Activated T-helper 1 cell treated with anti-CD3 and anti-CD28 coated beads, Interleukin-12 subunit alpha, Interleukin-12 subunit beta, Interleukin-2, Interleukin-4 antibody, amounts not matched to agents 30 ng/mL and 10 ng/mL and 1 ng/mL, durations not matched to agents 14 hours and 24 hours and 36 hours (primary cell): ENCODE measurements around the gene LCK. TPM values are rescaled to one million over a fixed set of nuclear protein-coding genes. Genes with fewer than 3 reads are reported as not detected.
"Not testable (repeated sequence)": the region's sequence is repeated elsewhere in the genome, so short reads cannot be mapped to it uniquely, and the experiment has no call there.

ENCODE experiments used
- DNase-seq: peaks from one replicate; pipeline ENCODE4 v3.0.0; 2021; ENCODE audit warnings: low spot score
- H3K27ac Mint-ChIP-seq: one replicate; pipeline ENCODE4 v1.8.0; 2021; ENCODE audit warnings: mild to moderate bottlenecking, mixed read lengths
- H3K27me3 Mint-ChIP-seq: one replicate; pipeline ENCODE4 v1.8.0; 2022; ENCODE audit warnings: mild to moderate bottlenecking, moderate library complexity, mixed read lengths; ENCODE audit not compliant: insufficient read depth
- H3K36me3 Mint-ChIP-seq: one replicate; pipeline ENCODE4 v1.8.0; 2021; ENCODE audit warnings: low read depth, mixed read lengths
- H3K4me1 Mint-ChIP-seq: one replicate; pipeline ENCODE4 v1.8.0; 2021; ENCODE audit warnings: low read depth, mixed read lengths
- H3K4me3 Mint-ChIP-seq: one replicate; pipeline ENCODE4 v1.8.0; 2021; ENCODE audit warnings: mild to moderate bottlenecking, moderate library complexity, mixed read lengths
- H3K9me3 Mint-ChIP-seq: one replicate; pipeline ENCODE4 v1.8.0; 2021; ENCODE audit warnings: mixed read lengths
- intact Hi-C: fragments of 100-400 bp; cut with micrococcal nuclease; formaldehyde crosslinking; loops from one replicate; pipeline ENCODE4 v1.15.1; 2024
- total RNA-seq: library from RNA; stranded (reverse); gene quantifications from 2 replicates; pipeline ENCODE4 v1.2.3, GENCODE V29; 2022

Gene LCK
- total RNA-seq, 1 donor from 2014 or later, result 281 TPM

DNA sequence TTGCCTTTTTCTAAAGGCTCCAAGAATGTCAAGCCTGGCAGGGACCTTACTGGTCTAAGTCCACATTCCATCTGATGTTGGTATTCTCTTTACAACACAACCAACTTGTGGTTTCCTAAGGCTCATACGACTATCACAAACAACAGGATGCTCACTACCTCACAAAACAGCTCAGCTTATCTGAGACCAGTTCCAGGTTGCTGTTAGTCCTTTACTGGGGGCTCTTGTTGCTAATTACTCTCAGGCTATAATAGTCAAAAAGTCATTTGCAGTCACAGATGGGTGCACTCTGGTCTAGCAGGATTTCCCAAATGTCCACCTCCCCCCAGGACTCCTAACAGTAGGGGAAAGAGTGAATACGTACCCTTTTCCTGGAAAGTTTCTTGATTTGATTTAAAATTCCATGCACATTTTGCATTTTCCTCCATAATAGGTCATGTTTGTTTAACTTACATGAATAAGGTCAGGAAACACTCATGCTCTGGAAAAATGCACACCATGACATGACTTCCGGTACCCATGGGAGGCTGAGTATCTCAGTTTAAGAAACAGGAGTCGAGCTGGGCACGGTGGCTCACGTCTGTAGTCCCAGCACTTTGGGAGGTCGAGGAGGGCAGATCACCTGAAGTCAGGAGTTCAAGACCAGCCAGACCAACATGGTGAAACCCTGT lies 16.0 kb downstream of the LCK start:
- H3K27ac Mint-ChIP-seq, result peak overlapping the region; percentile 99
- no peak for DNase-seq
- no peaks in the 10 kb centered on the region for H3K9me3 Mint-ChIP-seq
- peaks cover 29% of the 10 kb centered on the region for H3K36me3 Mint-ChIP-seq
- H3K4me3 Mint-ChIP-seq, result peak overlapping the region; percentile 81
- H3K27me3 Mint-ChIP-seq, result no peaks in the 10 kb centered on the region
- H3K4me1 Mint-ChIP-seq, result peaks cover 48% of the 10 kb centered on the region
- intact Hi-C loops, result no loop called here

DNA sequence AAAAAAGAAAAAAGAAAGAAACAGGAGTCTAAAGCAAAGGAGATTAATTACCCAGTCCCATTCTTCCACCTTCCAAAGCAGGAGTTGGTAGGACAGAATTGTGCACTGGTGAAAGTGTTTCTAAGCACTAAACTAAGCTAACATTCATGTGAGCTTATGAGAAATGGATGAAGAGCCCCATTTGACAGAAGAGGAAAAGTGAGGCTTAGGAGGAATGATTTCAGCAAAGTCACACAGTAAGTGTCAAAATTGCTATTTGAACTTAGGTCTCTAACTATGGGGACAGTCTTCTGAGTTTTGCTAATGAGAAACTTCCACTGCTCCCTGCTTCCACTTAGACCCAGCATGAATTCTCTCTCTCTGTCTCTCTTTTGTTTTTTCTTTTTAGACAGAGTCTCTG lies 18.7 kb downstream of the LCK start:
- intact Hi-C loops, result loop anchor here (10.0 kb wide), 1 partner anchor 45 kb away; the partner anchor contains the start of genes EIF3I and TMEM234
- DNase-seq, result no peak

DNA sequence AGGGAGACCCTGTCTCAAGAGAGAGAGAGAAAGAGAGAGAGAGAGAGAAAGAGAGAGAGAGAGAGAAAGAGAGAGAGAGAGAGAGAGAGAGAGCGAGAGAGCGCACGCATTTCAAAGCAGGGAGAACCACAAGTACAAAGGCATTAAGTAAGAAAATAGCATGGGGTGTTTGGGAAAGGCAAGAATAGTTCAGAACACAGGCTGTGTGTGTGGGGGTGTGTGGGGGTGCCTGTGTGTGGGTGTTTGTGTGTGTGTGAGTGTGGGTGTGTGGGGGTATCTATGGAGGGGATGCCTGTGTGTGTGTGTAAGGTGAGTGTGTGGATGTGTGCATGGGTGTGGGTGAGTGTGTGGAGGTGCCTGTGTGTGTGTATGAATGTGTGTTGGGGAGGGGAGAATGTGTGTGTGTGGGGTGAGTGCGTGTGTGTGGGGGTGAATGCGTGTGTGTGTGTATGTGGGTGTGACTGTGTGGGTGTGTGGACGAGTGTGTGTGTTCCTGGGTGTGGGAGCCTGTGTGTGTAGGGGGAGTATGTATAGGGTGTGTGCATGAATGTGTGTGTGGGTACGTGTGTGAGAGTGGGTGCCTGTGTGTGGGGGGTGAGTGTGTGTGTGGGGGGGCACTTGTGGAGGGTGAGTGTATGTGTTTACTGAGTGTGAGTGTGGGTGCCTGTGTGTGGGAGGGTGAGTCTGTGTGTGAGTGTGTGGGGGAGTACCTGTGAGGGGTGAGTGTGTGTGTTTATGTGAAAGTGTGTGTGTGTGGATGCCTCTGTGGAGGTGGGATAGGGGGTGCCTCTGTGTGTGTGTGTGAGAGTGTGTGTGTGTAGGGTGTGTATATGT lies 21.7 kb downstream of the LCK start:
- intact Hi-C loops, result loop anchor here (1.0 to 10.0 kb wide), 3 partner anchors 18 to 48 kb away; partner anchors contain the start of genes EIF3I and TMEM234
- Mint-ChIP-seq H3K4me3 (peak overlapping the region; percentile 67), H3K27ac (peak overlapping the region; percentile 89), H3K4me1 (peaks cover 42% of the 10 kb centered on the region), H3K27me3 (no peaks in the 10 kb centered on the region), H3K9me3 (no peaks in the 10 kb centered on the region), H3K36me3 (peaks cover 44% of the 10 kb centered on the region)
- no peak for DNase-seq

More for the DNA sequence above, 18.7 kb downstream of the LCK start:
- Mint-ChIP-seq H3K4me3 (no peak overlapping the region), H3K27me3 (no peaks in the 10 kb centered on the region), H3K27ac (peak overlapping the region; percentile 40), H3K4me1 (peaks cover 57% of the 10 kb centered on the region), H3K9me3 (no peaks in the 10 kb centered on the region), H3K36me3 (peaks cover 37% of the 10 kb centered on the region)

DNA sequence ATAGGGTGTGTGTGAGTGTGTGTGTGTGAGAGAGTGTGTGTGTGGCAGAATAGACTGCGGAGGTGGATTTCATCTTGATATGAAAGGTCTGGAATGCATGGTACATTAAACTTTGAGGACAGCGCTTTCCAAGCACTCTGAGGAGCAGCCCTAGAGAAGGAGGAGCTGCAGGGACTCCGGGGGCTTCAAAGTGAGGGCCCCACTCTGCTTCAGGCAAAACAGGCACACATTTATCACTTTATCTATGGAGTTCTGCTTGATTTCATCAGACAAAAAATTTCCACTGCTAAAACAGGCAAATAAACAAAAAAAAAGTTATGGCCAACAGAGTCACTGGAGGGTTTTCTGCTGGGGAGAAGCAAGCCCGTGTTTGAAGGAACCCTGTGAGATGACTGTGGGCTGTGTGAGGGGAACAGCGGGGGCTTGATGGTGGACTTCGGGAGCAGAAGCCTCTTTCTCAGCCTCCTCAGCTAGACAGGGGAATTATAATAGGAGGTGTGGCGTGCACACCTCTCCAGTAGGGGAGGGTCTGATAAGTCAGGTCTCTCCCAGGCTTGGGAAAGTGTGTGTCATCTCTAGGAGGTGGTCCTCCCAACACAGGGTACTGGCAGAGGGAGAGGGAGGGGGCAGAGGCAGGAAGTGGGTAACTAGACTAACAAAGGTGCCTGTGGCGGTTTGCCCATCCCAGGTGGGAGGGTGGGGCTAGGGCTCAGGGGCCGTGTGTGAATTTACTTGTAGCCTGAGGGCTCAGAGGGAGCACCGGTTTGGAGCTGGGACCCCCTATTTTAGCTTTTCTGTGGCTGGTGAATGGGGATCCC lies 22.5 kb downstream of the LCK start:
- Mint-ChIP-seq H3K4me1 (peaks cover 42% of the 10 kb centered on the region), H3K36me3 (peaks cover 52% of the 10 kb centered on the region), H3K27ac (peak overlapping the region; percentile 89), H3K4me3 (peak overlapping the region; percentile 67), H3K27me3 (no peaks in the 10 kb centered on the region), H3K9me3 (no peaks in the 10 kb centered on the region)
- DNase-seq, result peak; percentile 57
- intact Hi-C loops, result loop anchor here (1.0 to 10.0 kb wide), 4 partner anchors 17 to 49 kb away; partner anchors contain the start of genes EIF3I and TMEM234

DNA sequence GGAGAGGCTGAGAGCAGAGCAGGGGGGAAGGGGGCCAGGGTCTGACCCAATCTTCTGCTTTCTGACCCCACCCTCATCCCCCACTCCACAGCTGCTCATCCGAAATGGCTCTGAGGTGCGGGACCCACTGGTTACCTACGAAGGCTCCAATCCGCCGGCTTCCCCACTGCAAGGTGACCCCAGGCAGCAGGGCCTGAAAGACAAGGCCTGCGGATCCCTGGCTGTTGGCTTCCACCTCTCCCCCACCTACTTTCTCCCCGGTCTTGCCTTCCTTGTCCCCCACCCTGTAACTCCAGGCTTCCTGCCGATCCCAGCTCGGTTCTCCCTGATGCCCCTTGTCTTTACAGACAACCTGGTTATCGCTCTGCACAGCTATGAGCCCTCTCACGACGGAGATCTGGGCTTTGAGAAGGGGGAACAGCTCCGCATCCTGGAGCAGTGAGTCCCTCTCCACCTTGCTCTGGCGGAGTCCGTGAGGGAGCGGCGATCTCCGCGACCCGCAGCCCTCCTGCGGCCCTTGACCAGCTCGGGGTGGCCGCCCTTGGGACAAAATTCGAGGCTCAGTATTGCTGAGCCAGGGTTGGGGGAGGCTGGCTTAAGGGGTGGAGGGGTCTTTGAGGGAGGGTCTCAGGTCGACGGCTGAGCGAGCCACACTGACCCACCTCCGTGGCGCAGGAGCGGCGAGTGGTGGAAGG lies 23.7 kb downstream of the LCK start:
- H3K36me3 Mint-ChIP-seq, result peaks cover 62% of the 10 kb centered on the region
- H3K27ac Mint-ChIP-seq, result peak overlapping the region; percentile 89
- peaks cover 42% of the 10 kb centered on the region for H3K4me1 Mint-ChIP-seq
- intact Hi-C loops, result loop anchor here (1.0 to 10.0 kb wide), 2 partner anchors 24 to 50 kb away; partner anchors contain the start of genes EIF3I and TMEM234
- no peaks in the 10 kb centered on the region for H3K27me3 Mint-ChIP-seq
- no peaks in the 10 kb centered on the region for H3K9me3 Mint-ChIP-seq
- no peak for DNase-seq
- H3K4me3 Mint-ChIP-seq, result no peak overlapping the region

DNA sequence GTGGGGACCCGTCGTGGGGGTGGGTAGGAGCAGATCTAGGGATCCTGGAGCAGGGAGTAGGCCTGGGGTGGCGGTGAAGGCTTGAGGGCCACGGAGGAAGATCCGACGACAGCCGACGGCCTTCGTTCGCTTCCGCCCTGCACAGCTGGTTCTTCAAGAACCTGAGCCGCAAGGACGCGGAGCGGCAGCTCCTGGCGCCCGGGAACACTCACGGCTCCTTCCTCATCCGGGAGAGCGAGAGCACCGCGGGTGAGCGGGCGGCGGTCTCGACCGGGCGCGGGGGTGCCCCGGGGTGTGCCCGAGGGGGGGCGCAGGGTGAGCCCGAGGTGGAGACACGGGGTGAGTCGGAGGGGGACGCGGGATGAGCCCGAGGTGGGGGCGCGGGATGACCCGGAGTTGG lies 24.4 kb downstream of the LCK start:
- Mint-ChIP-seq H3K27ac (no peak overlapping the region), H3K27me3 (no peaks in the 10 kb centered on the region), H3K4me1 (peaks cover 42% of the 10 kb centered on the region), H3K36me3 (peaks cover 62% of the 10 kb centered on the region), H3K9me3 (no peaks in the 10 kb centered on the region), H3K4me3 (no peak overlapping the region)
- DNase-seq, result no peak
- intact Hi-C loops, result loop anchor here (10.0 kb wide), 1 partner anchor 51 kb away; the partner anchor contains the start of genes EIF3I and TMEM234

DNA sequence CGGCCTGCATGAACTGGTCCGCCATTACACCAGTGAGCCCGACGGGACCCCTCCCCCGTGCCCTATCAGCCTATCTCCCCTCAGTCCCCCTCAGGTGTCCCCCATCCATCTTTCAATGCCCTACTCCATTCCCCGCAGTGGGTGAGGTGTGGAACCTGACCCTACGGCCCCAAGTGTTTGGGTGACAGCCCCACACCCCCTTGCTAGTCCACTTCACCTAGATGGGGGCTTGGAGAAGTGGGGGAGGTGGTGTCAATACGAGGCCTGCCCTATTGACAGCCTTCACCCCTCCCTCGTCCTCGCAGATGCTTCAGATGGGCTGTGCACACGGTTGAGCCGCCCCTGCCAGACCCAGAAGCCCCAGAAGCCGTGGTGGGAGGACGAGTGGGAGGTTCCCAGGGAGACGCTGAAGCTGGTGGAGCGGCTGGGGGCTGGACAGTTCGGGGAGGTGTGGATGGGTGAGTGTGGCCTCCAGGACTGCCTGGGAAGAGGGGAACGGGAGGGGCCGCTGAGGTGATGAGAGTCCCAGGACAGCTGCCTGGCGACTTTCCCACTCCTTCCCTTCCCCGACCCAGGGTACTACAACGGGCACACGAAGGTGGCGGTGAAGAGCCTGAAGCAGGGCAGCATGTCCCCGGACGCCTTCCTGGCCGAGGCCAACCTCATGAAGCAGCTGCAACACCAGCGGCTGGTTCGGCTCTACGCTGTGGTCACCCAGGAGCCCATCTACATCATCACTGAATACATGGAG lies 25.1 kb downstream of the LCK start:
- no peaks in the 10 kb centered on the region for H3K27me3 Mint-ChIP-seq
- DNase-seq, result no peak
- peaks cover 58% of the 10 kb centered on the region for H3K36me3 Mint-ChIP-seq
- H3K9me3 Mint-ChIP-seq, result no peaks in the 10 kb centered on the region
- peaks cover 38% of the 10 kb centered on the region for H3K4me1 Mint-ChIP-seq
- intact Hi-C loops, result loop anchor here (10.0 kb wide), 1 partner anchor 51 kb away; the partner anchor contains the start of genes EIF3I and TMEM234
- no peak overlapping the region for H3K4me3 Mint-ChIP-seq
- peak overlapping the region; percentile 50 for H3K27ac Mint-ChIP-seq

DNA sequence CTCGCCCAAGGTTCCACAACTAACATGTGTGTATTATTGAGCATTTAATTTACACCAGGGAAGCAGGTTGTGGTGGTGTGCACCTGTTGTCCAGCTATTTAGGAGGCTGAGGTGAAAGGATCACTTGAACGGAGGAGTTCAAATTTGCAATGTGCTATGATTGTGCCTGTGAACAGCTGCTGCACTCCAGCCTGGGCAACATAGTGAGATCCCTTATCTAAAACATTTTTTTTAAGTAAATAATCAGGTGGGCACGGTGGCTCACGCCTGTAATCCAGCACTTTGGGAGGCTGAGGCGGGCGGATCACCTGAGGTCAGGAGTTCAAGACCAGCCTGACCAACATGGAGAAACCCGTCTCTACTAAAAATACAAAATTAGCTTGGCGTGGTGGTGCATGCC lies 33.7 kb downstream of the LCK start:
- DNase-seq, intact Hi-C loops, H3K9me3 Mint-ChIP-seq, H3K4me3 Mint-ChIP-seq, H3K4me1 Mint-ChIP-seq, H3K27me3 Mint-ChIP-seq, H3K27ac Mint-ChIP-seq: not testable (repeated sequence)
- H3K36me3 Mint-ChIP-seq, result peaks cover 28% of the 10 kb centered on the region

DNA sequence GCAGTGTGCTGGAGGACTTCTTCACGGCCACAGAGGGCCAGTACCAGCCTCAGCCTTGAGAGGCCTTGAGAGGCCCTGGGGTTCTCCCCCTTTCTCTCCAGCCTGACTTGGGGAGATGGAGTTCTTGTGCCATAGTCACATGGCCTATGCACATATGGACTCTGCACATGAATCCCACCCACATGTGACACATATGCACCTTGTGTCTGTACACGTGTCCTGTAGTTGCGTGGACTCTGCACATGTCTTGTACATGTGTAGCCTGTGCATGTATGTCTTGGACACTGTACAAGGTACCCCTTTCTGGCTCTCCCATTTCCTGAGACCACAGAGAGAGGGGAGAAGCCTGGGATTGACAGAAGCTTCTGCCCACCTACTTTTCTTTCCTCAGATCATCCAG lies 34.6 kb downstream of the LCK start:
- no peak for DNase-seq
- Mint-ChIP-seq H3K36me3 (peaks cover 27% of the 10 kb centered on the region), H3K9me3 (no peaks in the 10 kb centered on the region), H3K27ac (no peak overlapping the region), H3K4me1 (no peaks in the 10 kb centered on the region), H3K27me3 (no peaks in the 10 kb centered on the region), H3K4me3 (no peak overlapping the region)
- intact Hi-C loops, result no loop called here

DNA sequence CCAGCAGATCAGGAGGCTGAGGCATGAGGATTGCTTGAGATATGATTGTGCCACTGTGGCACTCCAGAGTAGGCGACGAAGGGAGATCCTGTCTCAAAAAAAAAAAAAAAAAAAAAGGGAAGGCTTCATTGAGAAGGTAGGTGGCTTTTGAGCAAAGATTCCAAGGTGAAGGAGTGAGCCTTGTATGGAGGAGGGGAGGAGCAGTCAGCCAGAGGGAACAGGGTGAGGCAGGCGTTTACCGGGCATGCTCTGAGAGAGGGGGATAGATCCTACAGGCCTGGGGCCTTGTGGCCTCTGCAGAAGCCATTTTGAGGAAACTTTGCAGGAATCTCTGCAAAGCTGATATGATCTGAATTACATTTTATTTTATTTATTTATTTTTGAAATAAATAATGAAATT lies 35.7 kb downstream of the LCK start:
- no peaks in the 10 kb centered on the region for H3K27me3 Mint-ChIP-seq
- H3K4me1 Mint-ChIP-seq, result peaks cover 7% of the 10 kb centered on the region
- H3K4me3 Mint-ChIP-seq, result no peak overlapping the region
- H3K36me3 Mint-ChIP-seq, result peaks cover 27% of the 10 kb centered on the region
- intact Hi-C loops, result no loop called here
- H3K9me3 Mint-ChIP-seq, result no peaks in the 10 kb centered on the region
- DNase-seq, result no peak
- H3K27ac Mint-ChIP-seq, result no peak overlapping the region

DNA sequence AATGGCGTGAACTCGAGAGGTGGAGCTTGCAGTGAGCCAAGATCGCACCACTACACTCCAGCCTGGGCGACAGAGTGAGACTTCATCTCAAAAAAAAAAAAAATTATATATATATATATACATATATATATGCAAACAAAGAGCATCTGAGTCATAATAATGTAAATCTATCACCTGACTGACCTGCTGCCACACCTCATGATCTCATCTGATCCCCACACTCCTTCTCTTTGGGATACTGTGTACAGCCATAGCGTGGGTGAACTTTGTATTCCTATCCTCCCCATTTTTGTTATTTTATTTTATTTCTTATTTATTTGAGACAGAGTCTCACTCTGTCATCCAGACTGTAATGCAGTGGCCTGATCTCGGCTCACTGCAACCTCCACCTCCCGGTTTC lies 38.2 kb downstream of the LCK start:
- Mint-ChIP-seq H3K27ac (no peak overlapping the region), H3K4me1 (peaks cover 14% of the 10 kb centered on the region), H3K9me3 (no peaks in the 10 kb centered on the region), H3K27me3 (no peaks in the 10 kb centered on the region), H3K36me3 (peaks cover 27% of the 10 kb centered on the region), H3K4me3 (no peak overlapping the region)
- intact Hi-C loops, result no loop called here
- no peak for DNase-seq
